GM19324 (cell line): ENCODE measurements around the gene GAGE12G.
"Not testable (repeated sequence)": the region's sequence is repeated elsewhere in the genome, so short reads cannot be mapped to it uniquely, and the experiment has no call there.

ENCODE experiments used
- ATAC-seq: cut with Tn5 transposase; IDR thresholded peaks from one replicate; pipeline ENCODE4 v1.9.1; 2021; ENCODE audit warnings: mild to moderate bottlenecking, moderate library complexity; ENCODE audit not compliant: unreplicated experiment, low FRiP score

GAGE12G gene

GRCh38 chrX:49570100-49570499 is at the start of gene GAGE12G:
TSS of gene GAGE12G (plus strand) at chrX:49570400. CDS start at chrX:49571555, 1,155 bp downstream.
- ATAC-seq, result not testable (repeated sequence)

- ATAC-seq, result not testable (repeated sequence)
Observed at GRCh38 chrX:49531877-49532276, 38.3 kb upstream of the GAGE12G start, which contains the start of gene GAGE12C. TSS of gene GAGE12C (plus strand) at chrX:49532177. CDS start at chrX:49533332, 1,155 bp downstream.

- not testable (repeated sequence) for ATAC-seq
Observed at GRCh38 chrX:49541433-49541832, 28.8 kb upstream of the GAGE12G start, which contains the start of gene GAGE12D. TSS of gene GAGE12D (plus strand) at chrX:49541733. CDS start at chrX:49542888, 1,155 bp downstream.

GRCh38 chrX:49550989-49551388 is 19.2 kb upstream of the GAGE12G start, which contains the start of gene GAGE12E:
TSS of gene GAGE12E (plus strand) at chrX:49551289. CDS start at chrX:49552444, 1,155 bp downstream.
- not testable (repeated sequence) for ATAC-seq

GRCh38 chrX:49560542-49560941 is 9.7 kb upstream of the GAGE12G start, which contains the start of gene GAGE12F:
TSS of gene GAGE12F (plus strand) at chrX:49560842. CDS start at chrX:49561997, 1,155 bp downstream.
- ATAC-seq, result not testable (repeated sequence)

GRCh38 chrX:49568728-49569127 is 1.5 kb upstream of the GAGE12G start:
- not testable (repeated sequence) for ATAC-seq

GRCh38 chrX:49569152-49569551 is 1.0 kb upstream of the GAGE12G start:
- ATAC-seq, result not testable (repeated sequence)

- not testable (repeated sequence) for ATAC-seq
Observed at GRCh38 chrX:49579649-49580048, 9.4 kb downstream of the GAGE12G start, which contains the start of gene GAGE12H. TSS of gene GAGE12H (plus strand) at chrX:49579949. CDS start at chrX:49581104, 1,155 bp downstream.

- not testable (repeated sequence) for ATAC-seq
Observed at GRCh38 chrX:49589196-49589595, 19.0 kb downstream of the GAGE12G start, which contains the start of gene GAGE2A. TSS of gene GAGE2A (plus strand) at chrX:49589496. CDS start at chrX:49590651, 1,155 bp downstream.

GRCh38 chrX:49589769-49590478 is 19.7 kb downstream of the GAGE12G start:
- ATAC-seq, result not testable (repeated sequence)

GRCh38 chrX:49590488-49590887 is 20.3 kb downstream of the GAGE12G start:
- ATAC-seq, result not testable (repeated sequence)

- not testable (repeated sequence) for ATAC-seq
Observed at GRCh38 chrX:49598720-49599119, 28.5 kb downstream of the GAGE12G start, which contains the start of gene GAGE1. TSS of gene GAGE1 (plus strand) at chrX:49599020. CDS start at chrX:49600175, 1,155 bp downstream.

- ATAC-seq, result no peak
Observed at GRCh38 chrX:49610718-49611310, 40.6 kb downstream of the GAGE12G start.

- no peak for ATAC-seq
Observed at GRCh38 chrX:49618574-49618973, 48.4 kb downstream of the GAGE12G start.
